BLaER1 (cell line): ENCODE results near the gene ADAMTS20.

ENCODE experiments used
- H3K27ac ChIP-seq: shearing (Covaris generic); formaldehyde crosslinking; 2 replicates; pipeline ENCODE4 v1.8.1; 2022
- H3K27me3 ChIP-seq: shearing (Covaris generic); formaldehyde crosslinking; 2 replicates; pipeline ENCODE4 v1.8.1; 2022
- H3K36me3 ChIP-seq: shearing (Covaris generic); formaldehyde crosslinking; 2 replicates; pipeline ENCODE4 v1.8.1; 2022
- H3K4me1 ChIP-seq: shearing (Covaris generic); formaldehyde crosslinking; 2 replicates; pipeline ENCODE4 v1.8.1; 2022
- H3K4me2 ChIP-seq: shearing (Covaris generic); formaldehyde crosslinking; 2 replicates; pipeline ENCODE4 v1.8.1; 2022
- H3K4me3 ChIP-seq: shearing (Covaris generic); formaldehyde crosslinking; 2 replicates; pipeline ENCODE4 v1.8.1; 2022
- H3K9ac ChIP-seq: shearing (Covaris generic); formaldehyde crosslinking; 2 replicates; pipeline ENCODE4 v1.8.1; 2022
- H3K9me3 ChIP-seq: shearing (Covaris generic); formaldehyde crosslinking; 2 replicates; pipeline ENCODE4 v1.8.1; 2022
- H4K20me1 ChIP-seq: shearing (Covaris generic); formaldehyde crosslinking; 2 replicates; pipeline ENCODE4 v1.8.1; 2022
- Cebpa-rat ChIP-seq: shearing (Covaris generic); IDR thresholded peaks from 2 replicates; pipeline ENCODE4 v1.8.1; 2022

Gene ADAMTS20

DNA sequence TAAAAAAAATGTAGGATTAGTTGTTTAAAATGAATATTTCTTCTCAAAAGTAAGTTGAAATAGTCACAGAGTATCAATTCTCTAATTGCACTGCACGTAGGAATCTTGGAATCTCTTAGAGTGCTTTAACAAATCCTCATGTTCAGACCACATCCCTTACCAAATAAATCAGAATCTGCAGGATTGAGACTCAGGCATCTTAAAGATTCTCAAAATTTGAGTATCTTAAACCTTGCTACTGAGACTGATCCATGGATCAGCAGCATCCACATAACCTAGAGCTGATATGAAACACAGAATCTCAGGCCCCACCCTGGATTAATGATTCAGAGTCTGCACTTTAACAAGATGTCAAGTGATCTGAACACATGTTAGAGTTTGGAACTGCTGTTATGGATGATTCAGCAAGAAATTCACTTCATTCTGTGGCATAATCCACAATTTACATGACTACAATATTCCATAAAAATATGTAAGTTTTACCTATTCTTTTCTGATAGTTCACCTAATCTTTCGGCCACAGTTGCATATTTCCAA, 58.7 kb downstream of the ADAMTS20 start:
- Histone ChIP-seq H3K4me1 (no peaks in the 10 kb centered on the region), H4K20me1 (no peaks in the 10 kb centered on the region), H3K9me3 (no peaks in the 10 kb centered on the region), H3K9ac (no peak overlapping the region), H3K27me3 (no peaks in the 10 kb centered on the region; the same call in 1 of the 2 replicates), H3K4me3 (no peak overlapping the region), H3K27ac (no peak overlapping the region), H3K36me3 (no peaks in the 10 kb centered on the region), H3K4me2 (no peak overlapping the region)
- TF ChIP-seq Cebpa-rat = no peak

DNA sequence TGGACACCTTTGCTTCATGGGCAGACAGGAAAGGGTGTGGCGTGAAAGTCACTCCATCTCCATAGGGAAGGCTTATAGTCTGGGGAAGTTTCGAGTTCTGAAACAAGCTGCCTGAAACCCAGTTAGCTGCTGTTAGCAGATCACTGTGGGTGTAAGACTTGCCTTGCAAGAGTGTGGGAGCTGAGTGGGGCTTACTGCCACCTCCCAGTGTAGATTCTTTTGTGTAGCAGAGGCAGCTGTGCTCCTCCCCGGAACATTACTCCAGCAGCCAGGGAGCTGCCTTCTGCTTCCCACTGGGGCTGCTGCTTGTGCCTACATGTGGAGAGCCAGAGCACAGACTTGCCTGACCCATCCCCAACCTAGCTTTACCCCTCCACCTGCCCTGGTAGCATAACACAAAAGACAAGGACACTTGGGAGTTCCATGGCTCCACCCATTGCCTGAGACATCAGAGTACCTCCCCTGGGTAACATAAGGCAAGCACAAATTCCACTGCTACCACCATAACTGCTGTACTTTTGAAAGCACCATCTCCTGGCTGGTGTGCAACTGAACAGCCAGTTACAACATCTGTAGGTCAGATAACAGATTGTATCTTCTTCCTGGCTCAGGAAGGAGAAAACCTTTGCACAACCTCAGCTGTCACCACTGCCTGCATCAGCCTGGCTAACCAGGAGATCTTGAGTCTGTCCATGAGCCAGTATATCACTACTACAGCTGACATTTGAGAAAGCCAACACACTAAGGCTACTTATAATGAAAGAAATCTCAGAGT, 69.5 kb downstream of the ADAMTS20 start:
- TF ChIP-seq Cebpa-rat = no peak
- Histone ChIP-seq H3K27ac (no peak overlapping the region), H3K4me2 (no peak overlapping the region), H3K4me1 (no peaks in the 10 kb centered on the region), H3K4me3 (no peak overlapping the region), H3K27me3 (no peaks in the 10 kb centered on the region), H3K9me3 (peaks cover 6% of the 10 kb centered on the region; the same call in 1 of the 2 replicates), H3K9ac (no peak overlapping the region), H4K20me1 (no peaks in the 10 kb centered on the region), H3K36me3 (no peaks in the 10 kb centered on the region)

DNA sequence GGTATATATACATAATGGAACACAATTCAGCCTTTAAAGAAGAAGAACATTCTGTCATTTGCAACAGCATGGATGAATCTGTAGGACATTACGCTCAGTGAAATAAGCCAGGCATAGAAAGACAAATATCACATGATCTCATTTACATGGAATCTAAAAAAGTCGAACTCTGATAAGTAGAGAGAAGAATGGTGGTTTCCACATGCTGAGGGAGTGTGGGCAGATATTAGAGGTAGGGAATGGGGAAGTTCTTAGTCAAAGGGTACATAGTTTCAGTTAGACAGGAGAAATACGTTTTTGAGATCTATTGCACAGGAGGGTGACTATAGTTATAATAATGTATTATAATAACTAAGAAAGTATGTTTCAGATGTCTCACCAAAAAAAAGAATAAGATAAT, 71.4 kb downstream of the ADAMTS20 start:
- Histone ChIP-seq H3K4me3 (no peak overlapping the region), H3K9me3 (no peaks in the 10 kb centered on the region), H3K4me2 (no peak overlapping the region), H3K36me3 (no peaks in the 10 kb centered on the region), H3K27ac (no peak overlapping the region), H3K4me1 (no peaks in the 10 kb centered on the region), H3K9ac (no peak overlapping the region), H4K20me1 (no peaks in the 10 kb centered on the region), H3K27me3 (no peaks in the 10 kb centered on the region)
- no peak for TF ChIP-seq Cebpa-rat

- Histone ChIP-seq H3K27me3 (no peaks in the 10 kb centered on the region), H3K4me1 (no peaks in the 10 kb centered on the region), H3K4me3 (no peak overlapping the region), H4K20me1 (no peaks in the 10 kb centered on the region), H3K9ac (no peak overlapping the region), H3K9me3 (no peaks in the 10 kb centered on the region), H3K27ac (no peak overlapping the region), H3K4me2 (no peak overlapping the region), H3K36me3 (no peaks in the 10 kb centered on the region)
- TF ChIP-seq Cebpa-rat = no peak
These were observed 89.3 kb downstream of the ADAMTS20 start for GRCh38 chr12:43462741-43463140.

- H3K9me3 ChIP-seq = no peaks in the 10 kb centered on the region
- H3K4me3 ChIP-seq = no peak overlapping the region
- H3K4me1 ChIP-seq = no peaks in the 10 kb centered on the region
- no peak overlapping the region for H3K4me2 ChIP-seq
- no peak for TF ChIP-seq Cebpa-rat
- H3K9ac ChIP-seq = no peak overlapping the region
- H3K36me3 ChIP-seq = no peaks in the 10 kb centered on the region
- no peaks in the 10 kb centered on the region for H3K27me3 ChIP-seq
- H3K27ac ChIP-seq = no peak overlapping the region
- H4K20me1 ChIP-seq = no peaks in the 10 kb centered on the region
These were observed 89.9 kb downstream of the ADAMTS20 start for GRCh38 chr12:43462080-43462479.

- Histone ChIP-seq H3K4me2 (no peak overlapping the region), H4K20me1 (no peaks in the 10 kb centered on the region), H3K9me3 (peaks cover 16% of the 10 kb centered on the region), H3K27ac (no peak overlapping the region), H3K36me3 (no peaks in the 10 kb centered on the region), H3K4me1 (no peaks in the 10 kb centered on the region), H3K4me3 (no peak overlapping the region), H3K27me3 (no peaks in the 10 kb centered on the region), H3K9ac (no peak overlapping the region)
- TF ChIP-seq Cebpa-rat = no peak
These were observed 92.7 kb downstream of the ADAMTS20 start for GRCh38 chr12:43459285-43459684.

GRCh38 chr12:43453761-43454160, 98.2 kb downstream of the ADAMTS20 start:
- no peaks in the 10 kb centered on the region for H3K27me3 ChIP-seq
- no peaks in the 10 kb centered on the region for H3K4me1 ChIP-seq
- H3K4me3 ChIP-seq = no peak overlapping the region
- H3K9me3 ChIP-seq = peaks cover 16% of the 10 kb centered on the region
- H4K20me1 ChIP-seq = no peaks in the 10 kb centered on the region
- H3K4me2 ChIP-seq = no peak overlapping the region
- H3K9ac ChIP-seq = no peak overlapping the region
- no peak for TF ChIP-seq Cebpa-rat
- H3K27ac ChIP-seq = no peak overlapping the region
- no peaks in the 10 kb centered on the region for H3K36me3 ChIP-seq

DNA sequence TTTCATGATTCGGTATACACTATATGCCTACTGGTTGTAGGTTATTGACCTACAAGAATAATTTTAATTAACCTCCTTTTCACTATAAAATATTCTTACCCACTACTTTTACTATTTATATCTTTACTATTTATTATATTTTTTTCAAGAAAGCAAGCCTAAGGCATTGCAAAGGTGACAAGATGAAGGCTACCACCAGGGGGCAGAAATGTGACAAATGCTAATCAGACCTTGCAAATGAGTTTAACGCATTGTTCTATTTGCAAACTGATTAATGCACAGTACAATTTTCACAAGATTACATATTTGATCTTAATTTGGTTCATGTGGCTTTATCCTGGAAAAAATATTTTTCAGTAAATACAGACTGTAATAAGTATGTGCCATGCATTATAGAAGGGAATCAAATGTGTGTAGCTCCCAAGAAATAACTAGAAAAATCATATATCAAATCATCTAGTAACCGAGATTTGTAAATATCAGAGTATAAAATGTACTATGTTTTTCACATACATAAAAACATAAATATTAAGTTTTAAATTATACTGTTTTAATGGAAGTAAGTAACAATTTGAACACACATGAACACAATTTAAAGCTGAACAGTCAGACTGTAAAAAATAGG, 107.0 kb downstream of the ADAMTS20 start:
- TF ChIP-seq Cebpa-rat = no peak
- Histone ChIP-seq H3K27ac (no peak overlapping the region), H4K20me1 (no peaks in the 10 kb centered on the region), H3K27me3 (no peaks in the 10 kb centered on the region), H3K4me3 (no peak overlapping the region), H3K36me3 (no peaks in the 10 kb centered on the region), H3K9ac (no peak overlapping the region), H3K9me3 (no peaks in the 10 kb centered on the region), H3K4me1 (no peaks in the 10 kb centered on the region), H3K4me2 (no peak overlapping the region)

DNA sequence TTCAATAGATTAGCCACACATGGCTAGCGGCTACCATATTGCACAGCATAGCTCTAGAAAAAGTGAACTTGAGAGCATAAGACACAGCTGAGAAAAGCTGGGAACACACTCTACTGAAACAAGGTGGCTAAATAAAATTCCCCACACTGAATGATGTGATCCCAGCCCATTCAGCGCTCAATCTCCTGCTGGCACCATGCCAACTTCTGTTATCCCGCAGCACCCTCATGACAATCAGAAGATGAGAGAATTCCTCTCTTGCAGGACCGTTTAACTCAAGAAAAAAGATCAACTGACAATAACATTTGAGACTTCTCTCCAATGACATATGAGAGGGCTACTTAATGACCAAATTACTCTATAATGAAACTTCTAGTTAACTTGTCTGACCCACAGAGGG, 115.4 kb downstream of the ADAMTS20 start:
- Histone ChIP-seq H3K36me3 (no peaks in the 10 kb centered on the region), H3K27ac (no peak overlapping the region), H3K4me2 (no peak overlapping the region), H3K9me3 (no peaks in the 10 kb centered on the region), H3K4me3 (no peak overlapping the region), H3K4me1 (no peaks in the 10 kb centered on the region), H3K9ac (no peak overlapping the region), H4K20me1 (no peaks in the 10 kb centered on the region), H3K27me3 (no peaks in the 10 kb centered on the region)
- TF ChIP-seq Cebpa-rat = no peak

DNA sequence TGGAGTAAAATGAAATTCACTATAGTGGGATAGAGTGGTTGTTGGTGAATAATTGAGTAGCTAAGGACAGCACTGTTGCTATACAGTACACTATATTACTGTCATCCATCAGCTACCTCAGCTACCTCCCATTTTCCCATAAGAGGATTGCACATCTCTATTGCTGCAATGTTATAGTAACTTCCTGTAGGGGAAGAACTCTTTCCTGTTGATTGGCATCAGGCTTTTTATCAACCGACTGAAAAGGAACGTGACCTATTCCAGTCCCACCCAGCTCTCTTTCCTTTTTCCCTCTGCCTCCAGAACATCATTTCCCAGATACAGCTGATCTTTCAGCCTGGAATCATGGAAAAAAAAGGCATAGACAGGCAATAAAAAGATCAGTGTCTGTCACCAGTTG, 117.4 kb downstream of the ADAMTS20 start:
- Histone ChIP-seq H3K4me1 (no peaks in the 10 kb centered on the region), H3K4me2 (no peak overlapping the region), H4K20me1 (no peaks in the 10 kb centered on the region), H3K9ac (no peak overlapping the region), H3K4me3 (no peak overlapping the region), H3K27ac (no peak overlapping the region), H3K27me3 (no peaks in the 10 kb centered on the region), H3K9me3 (no peaks in the 10 kb centered on the region), H3K36me3 (no peaks in the 10 kb centered on the region)
- no peak for TF ChIP-seq Cebpa-rat
